Fibroblast of the conjunctiva (primary cell): ENCODE data around the gene ICA1L.
"Not testable (repeated sequence)": the region's sequence is repeated elsewhere in the genome, so short reads cannot be mapped to it uniquely, and the experiment has no call there.

Experiments
- DNase-seq: peaks from one replicate; pipeline ENCODE4 v3.0.0-alpha.2; 2010; ENCODE audit warnings: low read depth

ICA1L gene

GRCh38 chr2:202871300-202872141 is at the start of gene ICA1L:
Gene ICA1L (minus strand): TSS chr2:202871766. CDS start chr2:202829009, 42,757 bp downstream.
- peak; percentile 18 for DNase-seq

GRCh38 chr2:202918860-202919259 is 47.3 kb upstream of the ICA1L start:
- DNase-seq: no peak

- DNase-seq: not testable (repeated sequence)
Measured at GRCh38 chr2:202912342-202913201, 41.0 kb upstream of the ICA1L start.

- DNase-seq: peak; percentile 82
Measured at GRCh38 chr2:202911512-202912341, 40.2 kb upstream of the ICA1L start, which contains the start of the genes CARF and WDR12. Gene CARF (plus strand): TSS chr2:202912275. CDS start chr2:202941903, 29,628 bp downstream. Gene WDR12 (minus strand): TSS chr2:202911673. CDS start chr2:202911476, 197 bp downstream.

- DNase-seq: no peak
Measured at GRCh38 chr2:202911203-202911511, 39.6 kb upstream of the ICA1L start.

GRCh38 chr2:202910698-202911097 is 39.1 kb upstream of the ICA1L start:
- DNase-seq: no peak

- DNase-seq: not testable (repeated sequence)
Measured at GRCh38 chr2:202910250-202910649, 38.7 kb upstream of the ICA1L start.

- DNase-seq: no peak
Measured at GRCh38 chr2:202909394-202910192, 38.0 kb upstream of the ICA1L start.

GRCh38 chr2:202908186-202908585 is 36.6 kb upstream of the ICA1L start:
- no peak for DNase-seq

GRCh38 chr2:202905507-202905906 is 33.9 kb upstream of the ICA1L start:
- not testable (repeated sequence) for DNase-seq

- DNase-seq: no peak
Measured at GRCh38 chr2:202885190-202885589, 13.6 kb upstream of the ICA1L start.

- DNase-seq: no peak
Measured at GRCh38 chr2:202883987-202884675, 12.6 kb upstream of the ICA1L start.

GRCh38 chr2:202881570-202881969 is 10.0 kb upstream of the ICA1L start:
- DNase-seq: no peak

GRCh38 chr2:202877699-202878098 is 6.1 kb upstream of the ICA1L start:
- no peak for DNase-seq

- DNase-seq: peak; percentile 32
Measured at GRCh38 chr2:202870431-202871299, 901 bp downstream of the ICA1L start.

GRCh38 chr2:202861987-202862386 is 9.6 kb downstream of the ICA1L start:
- DNase-seq: no peak

GRCh38 chr2:202858601-202859000 is 13.0 kb downstream of the ICA1L start:
- DNase-seq: no peak

GRCh38 chr2:202849343-202849742 is 22.2 kb downstream of the ICA1L start:
- not testable (repeated sequence) for DNase-seq

GRCh38 chr2:202848813-202849212 is 22.8 kb downstream of the ICA1L start:
- DNase-seq: no peak
